GM19351 (cell line): ENCODE results near the gene FBXO10.
"Not testable (repeated sequence)": the region's sequence is repeated elsewhere in the genome, so short reads cannot be mapped to it uniquely, and the experiment has no call there.

ENCODE experiments used
- ATAC-seq: cut with Tn5 transposase; IDR thresholded peaks from one replicate; pipeline ENCODE4 v1.9.1; 2021; ENCODE audit warnings: mild to moderate bottlenecking, moderate library complexity; ENCODE audit not compliant: unreplicated experiment

Gene FBXO10

GRCh38 chr9:37575921-37576721, at the start of gene FBXO10:
Gene FBXO10 (minus strand): TSS chr9:37576380. CDS start chr9:37541768, 34,612 bp downstream.
- peak; percentile 74 for ATAC-seq

- no peak for ATAC-seq
These were observed 49.6 kb upstream of the FBXO10 start for GRCh38 chr9:37625758-37626147.

GRCh38 chr9:37625036-37625757, 49.0 kb upstream of the FBXO10 start:
- no peak for ATAC-seq

GRCh38 chr9:37624073-37624472, 47.9 kb upstream of the FBXO10 start:
- no peak for ATAC-seq

- no peak for ATAC-seq
These were observed 47.1 kb upstream of the FBXO10 start for GRCh38 chr9:37623267-37623666.

GRCh38 chr9:37622462-37622861, 46.3 kb upstream of the FBXO10 start:
- ATAC-seq, result no peak

GRCh38 chr9:37621273-37622121, 45.3 kb upstream of the FBXO10 start:
- ATAC-seq, result no peak

- no peak for ATAC-seq
These were observed 44.2 kb upstream of the FBXO10 start for GRCh38 chr9:37620396-37620795.

- no peak for ATAC-seq
These were observed 43.6 kb upstream of the FBXO10 start for GRCh38 chr9:37619806-37620205.

GRCh38 chr9:37618817-37619216, 42.6 kb upstream of the FBXO10 start:
- no peak for ATAC-seq

- ATAC-seq, result no peak
These were observed 41.7 kb upstream of the FBXO10 start for GRCh38 chr9:37617832-37618231.

GRCh38 chr9:37617161-37617560, 41.0 kb upstream of the FBXO10 start:
- no peak for ATAC-seq

- ATAC-seq, result no peak
These were observed 35.8 kb upstream of the FBXO10 start for GRCh38 chr9:37611961-37612360.

- ATAC-seq, result no peak
These were observed 34.8 kb upstream of the FBXO10 start for GRCh38 chr9:37611014-37611413.

- no peak for ATAC-seq
These were observed 33.7 kb upstream of the FBXO10 start for GRCh38 chr9:37609735-37610397.

- no peak for ATAC-seq
These were observed 32.1 kb upstream of the FBXO10 start for GRCh38 chr9:37608250-37608649.

GRCh38 chr9:37604296-37604695, 28.1 kb upstream of the FBXO10 start:
- ATAC-seq, result no peak

GRCh38 chr9:37602817-37603216, 26.6 kb upstream of the FBXO10 start:
- no peak for ATAC-seq

- ATAC-seq, result not testable (repeated sequence)
These were observed 25.9 kb upstream of the FBXO10 start for GRCh38 chr9:37602061-37602460.

- no peak for ATAC-seq
These were observed 20.3 kb upstream of the FBXO10 start for GRCh38 chr9:37596504-37596903.
